ENCODE results near the gene KRT6A.

DNA sequence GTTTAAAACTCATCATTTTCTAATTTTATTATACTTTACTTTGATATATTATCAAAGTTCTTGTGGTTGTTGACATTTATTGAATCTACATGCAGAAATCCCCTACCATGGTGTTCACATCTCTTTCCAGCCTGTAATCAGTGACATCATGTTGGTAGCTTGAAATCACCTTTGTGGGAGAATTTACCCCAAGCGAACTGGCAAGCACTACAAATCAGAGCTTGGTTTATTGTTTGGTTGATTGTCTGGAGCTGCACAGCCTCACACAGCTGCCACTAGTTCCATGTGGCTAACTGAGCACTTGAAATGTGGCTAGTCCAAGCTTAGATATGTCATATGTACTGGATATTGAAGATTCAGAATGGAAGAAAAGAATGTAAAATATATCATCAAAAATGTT lies 42.5 kb upstream of the KRT6A start:
- TF ChIP-seq CBFB (IDR thresholded peaks at IDR 0.05; ENCODE audit: low read depth) (no peak), NBN (IDR thresholded peaks at IDR 0.05) (no peak), POLR2A (IDR thresholded peaks at IDR 0.05; ENCODE audit: low read depth, low read length) (no peak), ZNF274 (IDR thresholded peaks at IDR 0.05; ENCODE audit: insufficient read depth, insufficient read length) (no peak)
- TF ChIP-seq, protein P1, sequence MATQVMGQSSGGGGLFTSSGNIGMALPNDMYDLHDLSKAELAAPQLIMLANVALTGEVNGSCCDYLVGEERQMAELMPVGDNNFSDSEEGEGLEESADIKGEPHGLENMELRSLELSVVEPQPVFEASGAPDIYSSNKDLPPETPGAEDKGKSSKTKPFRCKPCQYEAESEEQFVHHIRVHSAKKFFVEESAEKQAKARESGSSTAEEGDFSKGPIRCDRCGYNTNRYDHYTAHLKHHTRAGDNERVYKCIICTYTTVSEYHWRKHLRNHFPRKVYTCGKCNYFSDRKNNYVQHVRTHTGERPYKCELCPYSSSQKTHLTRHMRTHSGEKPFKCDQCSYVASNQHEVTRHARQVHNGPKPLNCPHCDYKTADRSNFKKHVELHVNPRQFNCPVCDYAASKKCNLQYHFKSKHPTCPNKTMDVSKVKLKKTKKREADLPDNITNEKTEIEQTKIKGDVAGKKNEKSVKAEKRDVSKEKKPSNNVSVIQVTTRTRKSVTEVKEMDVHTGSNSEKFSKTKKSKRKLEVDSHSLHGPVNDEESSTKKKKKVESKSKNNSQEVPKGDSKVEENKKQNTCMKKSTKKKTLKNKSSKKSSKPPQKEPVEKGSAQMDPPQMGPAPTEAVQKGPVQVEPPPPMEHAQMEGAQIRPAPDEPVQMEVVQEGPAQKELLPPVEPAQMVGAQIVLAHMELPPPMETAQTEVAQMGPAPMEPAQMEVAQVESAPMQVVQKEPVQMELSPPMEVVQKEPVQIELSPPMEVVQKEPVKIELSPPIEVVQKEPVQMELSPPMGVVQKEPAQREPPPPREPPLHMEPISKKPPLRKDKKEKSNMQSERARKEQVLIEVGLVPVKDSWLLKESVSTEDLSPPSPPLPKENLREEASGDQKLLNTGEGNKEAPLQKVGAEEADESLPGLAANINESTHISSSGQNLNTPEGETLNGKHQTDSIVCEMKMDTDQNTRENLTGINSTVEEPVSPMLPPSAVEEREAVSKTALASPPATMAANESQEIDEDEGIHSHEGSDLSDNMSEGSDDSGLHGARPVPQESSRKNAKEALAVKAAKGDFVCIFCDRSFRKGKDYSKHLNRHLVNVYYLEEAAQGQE (IDR thresholded peaks at IDR 0.05; ENCODE audit: low read depth, low read length), result no peak
- TF ChIP-seq, protein P2, sequence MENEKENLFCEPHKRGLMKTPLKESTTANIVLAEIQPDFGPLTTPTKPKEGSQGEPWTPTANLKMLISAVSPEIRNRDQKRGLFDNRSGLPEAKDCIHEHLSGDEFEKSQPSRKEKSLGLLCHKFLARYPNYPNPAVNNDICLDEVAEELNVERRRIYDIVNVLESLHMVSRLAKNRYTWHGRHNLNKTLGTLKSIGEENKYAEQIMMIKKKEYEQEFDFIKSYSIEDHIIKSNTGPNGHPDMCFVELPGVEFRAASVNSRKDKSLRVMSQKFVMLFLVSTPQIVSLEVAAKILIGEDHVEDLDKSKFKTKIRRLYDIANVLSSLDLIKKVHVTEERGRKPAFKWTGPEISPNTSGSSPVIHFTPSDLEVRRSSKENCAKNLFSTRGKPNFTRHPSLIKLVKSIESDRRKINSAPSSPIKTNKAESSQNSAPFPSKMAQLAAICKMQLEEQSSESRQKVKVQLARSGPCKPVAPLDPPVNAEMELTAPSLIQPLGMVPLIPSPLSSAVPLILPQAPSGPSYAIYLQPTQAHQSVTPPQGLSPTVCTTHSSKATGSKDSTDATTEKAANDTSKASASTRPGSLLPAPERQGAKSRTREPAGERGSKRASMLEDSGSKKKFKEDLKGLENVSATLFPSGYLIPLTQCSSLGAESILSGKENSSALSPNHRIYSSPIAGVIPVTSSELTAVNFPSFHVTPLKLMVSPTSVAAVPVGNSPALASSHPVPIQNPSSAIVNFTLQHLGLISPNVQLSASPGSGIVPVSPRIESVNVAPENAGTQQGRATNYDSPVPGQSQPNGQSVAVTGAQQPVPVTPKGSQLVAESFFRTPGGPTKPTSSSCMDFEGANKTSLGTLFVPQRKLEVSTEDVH (IDR thresholded peaks at IDR 0.05; ENCODE audit: low read depth, partially characterized antibody), result no peak

All from GM12878 (cell line).